ENCODE measurements around the gene PLCB1.

PLCB1 gene

GRCh38 chr20:8330785-8331695 lies 199.0 kb downstream of the PLCB1 start:
- in situ Hi-C loops (cut with HindIII; ENCODE audit: low sequenced_read_pairs), result no loop called here
- no peak overlapping the region for H3K4me3 ChIP-seq (ENCODE audit: low read depth, low read length)
- no peak for TF ChIP-seq CTCF (IDR thresholded peaks at IDR 0.05; ENCODE audit: low read depth, low read length, missing control alignments)
- no peak for DNase-seq (ENCODE audit: low read depth)

GRCh38 chr20:8331740-8332412 lies 199.8 kb downstream of the PLCB1 start:
- peak; percentile 49 for DNase-seq (ENCODE audit: low read depth)
- H3K4me3 ChIP-seq (ENCODE audit: low read depth, low read length), result no peak overlapping the region
- in situ Hi-C loops (cut with HindIII; ENCODE audit: low sequenced_read_pairs), result no loop called here
- TF ChIP-seq CTCF (IDR thresholded peaks at IDR 0.05; ENCODE audit: low read depth, low read length, missing control alignments), result no peak

GRCh38 chr20:8334641-8335040 lies 202.6 kb downstream of the PLCB1 start:
- in situ Hi-C loops (cut with HindIII; ENCODE audit: low sequenced_read_pairs), result no loop called here
- DNase-seq (ENCODE audit: low read depth), result no peak
- no peak overlapping the region for H3K4me3 ChIP-seq (ENCODE audit: low read depth, low read length)
- no peak for TF ChIP-seq CTCF (IDR thresholded peaks at IDR 0.05; ENCODE audit: low read depth, low read length, missing control alignments)

- in situ Hi-C loops (cut with HindIII; ENCODE audit: low sequenced_read_pairs), result no loop called here
Measured at GRCh38 chr20:8335059-8335458, 203.0 kb downstream of the PLCB1 start.

GRCh38 chr20:8335495-8336195 lies 203.6 kb downstream of the PLCB1 start:
- in situ Hi-C loops (cut with HindIII; ENCODE audit: low sequenced_read_pairs), result no loop called here
- TF ChIP-seq CTCF (IDR thresholded peaks at IDR 0.05; ENCODE audit: low read depth, low read length, missing control alignments), result no peak
- H3K4me3 ChIP-seq (ENCODE audit: low read depth, low read length), result no peak overlapping the region
- no peak for DNase-seq (ENCODE audit: low read depth)

More at GRCh38 chr20:8335059-8335458, 203.0 kb downstream of the PLCB1 start:
- no peak for DNase-seq (ENCODE audit: low read depth)
- no peak overlapping the region for H3K4me3 ChIP-seq (ENCODE audit: low read depth, low read length)
- no peak for TF ChIP-seq CTCF (IDR thresholded peaks at IDR 0.05; ENCODE audit: low read depth, low read length, missing control alignments)

GRCh38 chr20:8339349-8339748 lies 207.3 kb downstream of the PLCB1 start:
- DNase-seq (ENCODE audit: low read depth), result no peak
- H3K4me3 ChIP-seq (ENCODE audit: low read depth, low read length), result no peak overlapping the region
- no peak for TF ChIP-seq CTCF (IDR thresholded peaks at IDR 0.05; ENCODE audit: low read depth, low read length, missing control alignments)
- in situ Hi-C loops (cut with HindIII; ENCODE audit: low sequenced_read_pairs), result no loop called here
